ENCODE measurements around the gene MRPL28.
A peak's percentile ranks its signal among the peaks of the same experiment; 100 is the strongest.
"Not testable (repeated sequence)": the region's sequence is repeated elsewhere in the genome, so short reads cannot be mapped to it uniquely, and the experiment has no call there.

The MRPL28 gene

DNA sequence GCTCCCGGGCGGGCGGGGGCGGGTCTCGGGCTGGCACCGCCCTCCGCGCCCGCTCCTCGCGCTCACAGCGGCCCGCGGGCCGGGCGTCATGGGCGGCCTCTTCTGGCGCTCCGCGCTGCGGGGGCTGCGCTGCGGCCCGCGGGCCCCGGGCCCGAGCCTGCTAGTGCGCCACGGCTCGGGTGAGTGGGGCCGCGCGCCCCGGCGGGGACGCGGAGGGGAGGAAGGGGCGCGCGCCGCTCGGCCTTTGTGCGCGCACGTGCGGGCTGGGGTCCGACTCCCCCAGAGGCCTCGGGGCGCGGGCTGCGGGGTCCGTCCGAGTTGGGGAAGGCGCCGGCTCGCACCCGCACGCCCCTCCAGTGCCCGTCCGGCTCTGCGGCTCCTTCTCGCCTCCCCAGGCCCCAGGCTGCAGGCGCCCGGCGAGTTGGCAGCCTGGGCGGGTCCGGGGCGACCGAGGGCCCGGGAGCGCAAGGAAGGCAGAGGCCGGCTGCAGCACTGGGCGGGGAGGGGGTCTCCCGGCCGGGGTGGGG is 26.9 kb upstream of the MRPL28 start, which contains the start of gene NME4:
Gene NME4 (plus strand): TSS at position 65 of the 527 bp plus-strand sequence. CDS start 24 bp downstream, at position 89.
- Histone ChIP-seq H3K4me3 (peak within 1 kb of the TSS; percentile 82), H3K27ac (peak within 1 kb of the TSS; percentile 65 to 92)
- TF ChIP-seq, protein P1, sequence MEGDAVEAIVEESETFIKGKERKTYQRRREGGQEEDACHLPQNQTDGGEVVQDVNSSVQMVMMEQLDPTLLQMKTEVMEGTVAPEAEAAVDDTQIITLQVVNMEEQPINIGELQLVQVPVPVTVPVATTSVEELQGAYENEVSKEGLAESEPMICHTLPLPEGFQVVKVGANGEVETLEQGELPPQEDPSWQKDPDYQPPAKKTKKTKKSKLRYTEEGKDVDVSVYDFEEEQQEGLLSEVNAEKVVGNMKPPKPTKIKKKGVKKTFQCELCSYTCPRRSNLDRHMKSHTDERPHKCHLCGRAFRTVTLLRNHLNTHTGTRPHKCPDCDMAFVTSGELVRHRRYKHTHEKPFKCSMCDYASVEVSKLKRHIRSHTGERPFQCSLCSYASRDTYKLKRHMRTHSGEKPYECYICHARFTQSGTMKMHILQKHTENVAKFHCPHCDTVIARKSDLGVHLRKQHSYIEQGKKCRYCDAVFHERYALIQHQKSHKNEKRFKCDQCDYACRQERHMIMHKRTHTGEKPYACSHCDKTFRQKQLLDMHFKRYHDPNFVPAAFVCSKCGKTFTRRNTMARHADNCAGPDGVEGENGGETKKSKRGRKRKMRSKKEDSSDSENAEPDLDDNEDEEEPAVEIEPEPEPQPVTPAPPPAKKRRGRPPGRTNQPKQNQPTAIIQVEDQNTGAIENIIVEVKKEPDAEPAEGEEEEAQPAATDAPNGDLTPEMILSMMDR (IDR thresholded peaks at IDR 0.05), result no peak
- DNase-seq (ENCODE audit: low spot score), result no peak

DNA sequence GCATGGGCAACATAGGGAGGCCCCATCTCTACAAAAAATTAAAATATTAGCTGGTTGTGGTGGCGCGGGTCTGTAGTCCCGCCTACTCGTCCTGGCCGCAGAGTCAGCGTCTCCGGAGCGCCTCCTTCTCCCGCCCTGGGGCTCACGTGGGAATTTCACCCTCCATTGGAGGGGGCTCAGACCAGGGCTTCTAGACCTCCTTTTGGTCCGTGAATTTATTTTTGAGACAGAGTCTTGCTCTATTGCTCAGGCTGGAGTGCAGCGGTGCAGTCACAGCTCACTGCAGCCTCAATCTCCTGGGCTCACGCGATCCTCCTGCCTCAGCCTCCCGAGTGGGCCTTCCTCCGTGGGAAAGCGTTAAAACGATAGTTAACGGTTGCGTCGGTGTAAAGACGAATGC is 26.3 kb upstream of the MRPL28 start:
- Histone ChIP-seq H3K27ac (peak overlapping the region; percentile 65 to 92), H3K4me3 (peak overlapping the region; percentile 82)
- TF ChIP-seq, protein P1 (IDR thresholded peaks at IDR 0.05), result no peak
- DNase-seq (ENCODE audit: low spot score), result no peak

DNA sequence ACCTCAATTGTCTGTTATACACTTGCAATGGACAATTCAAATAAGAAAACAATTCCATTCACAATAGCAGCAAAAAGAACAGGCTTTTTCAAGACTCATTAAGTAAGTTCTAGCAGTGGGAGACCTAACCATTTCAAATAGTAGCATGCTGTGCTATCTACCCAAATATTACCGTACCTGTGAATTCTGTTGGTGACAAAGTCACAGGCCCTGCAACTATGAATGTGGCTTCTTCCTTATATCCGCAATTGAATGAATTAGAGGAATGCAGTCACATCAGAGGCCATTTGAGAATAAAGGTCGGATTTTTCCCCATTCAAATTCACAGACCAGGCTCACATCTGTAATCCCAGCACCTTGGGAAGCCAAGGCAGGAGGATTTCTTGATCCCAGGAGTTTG is 25.9 kb upstream of the MRPL28 start:
- Histone ChIP-seq H3K27ac (peak overlapping the region; percentile 65 to 92), H3K4me3 (peak overlapping the region; percentile 82)
- TF ChIP-seq, protein P1 (IDR thresholded peaks at IDR 0.05), result no peak
- DNase-seq (ENCODE audit: low spot score), result no peak

DNA sequence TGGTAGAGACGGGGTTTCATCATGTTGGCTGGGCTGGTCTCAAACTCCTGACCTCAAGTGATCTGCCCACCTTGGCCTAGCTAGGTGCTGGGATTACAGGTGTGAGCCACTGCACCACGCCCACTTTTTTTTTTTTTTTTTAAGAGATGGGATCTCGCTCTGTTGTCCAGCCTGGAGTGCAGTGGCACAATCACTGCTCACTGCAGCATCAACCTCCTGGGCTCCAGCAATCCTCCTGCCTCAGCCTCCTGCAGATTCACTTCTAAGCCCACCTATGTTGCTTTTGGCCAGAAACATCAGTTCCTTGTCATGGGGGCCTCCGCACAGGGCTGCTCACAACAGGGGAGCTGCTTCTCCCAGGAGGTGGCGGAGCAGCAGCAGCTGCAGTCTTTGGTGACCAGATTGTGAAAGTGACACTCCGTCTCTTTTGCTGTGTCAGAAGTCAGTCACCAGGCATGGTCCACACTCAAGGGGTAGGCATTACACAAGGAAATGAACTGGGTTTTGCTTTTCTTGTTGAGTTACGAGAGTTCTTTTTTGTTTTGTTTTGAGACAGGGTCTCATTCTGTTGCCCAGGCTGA is 22.2 kb upstream of the MRPL28 start:
- no peak overlapping the region for H3K27ac ChIP-seq
- TF ChIP-seq, protein P1 (IDR thresholded peaks at IDR 0.05), result no peak
- no peak for DNase-seq (ENCODE audit: low spot score)

DNA sequence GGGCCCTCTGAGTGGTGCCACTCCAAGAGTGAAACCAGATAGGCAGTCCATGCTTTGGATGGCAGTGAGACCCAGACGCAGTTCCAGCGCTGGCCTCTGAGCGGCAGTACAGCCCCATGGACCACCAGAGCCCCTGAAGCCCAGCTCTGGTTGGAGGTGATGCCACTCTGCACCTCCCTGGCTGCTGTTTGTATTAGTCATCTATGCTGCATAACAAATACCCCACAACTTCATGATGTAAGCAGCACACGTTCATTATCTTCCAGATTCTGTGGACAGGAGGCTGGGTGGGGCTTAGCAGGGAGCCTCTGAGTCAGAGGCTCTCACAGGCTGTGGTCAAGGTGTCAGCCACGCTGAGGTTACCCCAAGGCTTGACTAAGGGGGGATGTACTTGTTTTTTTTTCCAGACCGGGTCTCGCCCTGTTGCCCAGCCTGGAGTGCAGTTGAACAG is 21.6 kb upstream of the MRPL28 start:
- peak; percentile 78 for DNase-seq (ENCODE audit: low spot score)
- no peak overlapping the region for H3K4me3 ChIP-seq
- H3K27ac ChIP-seq, result no peak overlapping the region
- TF ChIP-seq, protein P1 (IDR thresholded peaks at IDR 0.05), result peak; percentile 55

More for the DNA sequence above, 22.2 kb upstream of the MRPL28 start:
- H3K4me3 ChIP-seq, result no peak overlapping the region

DNA sequence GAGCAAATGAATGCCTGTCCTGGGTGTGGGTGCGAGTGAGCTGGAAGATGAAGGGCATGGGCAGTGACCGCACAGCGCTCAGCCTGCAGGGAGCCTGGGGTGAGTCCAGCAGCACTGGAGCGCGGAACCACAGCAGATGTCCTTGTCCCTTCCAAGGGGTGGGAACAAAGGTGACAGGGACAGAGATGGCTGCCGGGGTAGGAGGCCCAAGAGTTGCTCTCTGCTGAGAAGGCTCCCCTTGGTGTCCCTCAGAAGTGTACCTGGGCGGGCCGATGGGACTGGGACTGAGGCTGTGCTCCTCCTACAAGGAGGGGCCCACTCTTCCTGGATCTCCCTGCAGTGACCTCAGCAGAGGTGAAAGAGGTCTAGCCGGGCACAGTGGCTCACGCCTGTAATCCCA is 19.0 kb upstream of the MRPL28 start:
- Histone ChIP-seq H3K27ac (no peak overlapping the region), H3K4me3 (no peak overlapping the region)
- TF ChIP-seq, protein P1 (IDR thresholded peaks at IDR 0.05), result no peak
- no peak for DNase-seq (ENCODE audit: low spot score)

DNA sequence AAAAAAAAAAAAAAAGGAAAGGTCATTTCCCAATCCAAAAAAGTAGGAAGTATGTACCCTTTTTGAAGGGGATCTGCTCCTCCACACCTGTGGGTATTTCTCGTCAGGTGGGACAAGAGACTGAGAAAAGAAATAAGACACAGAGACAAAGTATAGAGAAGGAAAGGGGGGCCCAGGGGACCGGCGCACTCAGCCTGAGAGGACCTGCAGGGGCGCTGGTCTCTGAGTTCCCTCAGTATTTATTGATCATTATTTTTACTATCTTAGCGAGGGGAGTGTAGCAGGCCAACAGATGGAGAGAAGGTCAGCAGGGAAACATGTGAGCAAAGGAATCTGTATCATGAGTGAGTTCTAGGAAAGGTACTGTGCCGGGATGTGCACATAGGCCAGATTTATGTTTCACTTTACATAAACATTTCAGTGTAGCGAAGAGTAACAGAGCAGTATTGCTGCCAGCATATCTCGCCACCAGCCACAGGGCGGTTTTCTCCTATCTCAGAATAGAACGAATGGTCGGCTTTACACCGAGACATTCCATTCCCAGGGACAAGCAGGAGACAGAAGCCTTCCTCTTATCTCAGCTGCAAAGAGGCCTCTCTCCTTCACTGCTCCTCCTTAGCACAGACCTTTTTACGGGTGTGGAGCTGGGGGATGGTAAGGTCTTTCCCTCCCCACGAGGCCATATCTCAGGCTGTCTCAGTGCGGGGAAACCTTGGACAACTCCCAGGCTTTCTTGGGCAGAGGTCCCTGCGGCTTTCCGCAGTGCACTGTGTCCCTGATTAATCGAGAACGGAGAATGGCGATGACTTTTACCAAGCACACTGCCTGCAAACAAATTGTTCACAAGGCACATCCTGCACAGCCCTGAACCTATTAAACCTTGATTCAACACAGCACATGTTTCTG is 17.7 kb upstream of the MRPL28 start:
- peak overlapping the region; percentile 52 for H3K4me3 ChIP-seq
- peak overlapping the region; percentile 14 to 49 for H3K27ac ChIP-seq
- DNase-seq (ENCODE audit: low spot score), result not testable (repeated sequence)

Measured in coronary artery (tissue), 2 donors.